GM19043 (cell line): ENCODE data around the gene PDE4C.

ENCODE experiments used
- ATAC-seq: cut with Tn5 transposase; IDR thresholded peaks from one replicate; pipeline ENCODE4 v1.9.1; 2021; ENCODE audit warnings: low read depth; ENCODE audit not compliant: unreplicated experiment

The PDE4C gene

GRCh38 chr19:18225702-18226468 is at the start of gene PDE4C:
Gene PDE4C, minus strand, starts transcription at chr19:18226438. Its CDS starts 23 bp downstream, at chr19:18226415.
- no peak for ATAC-seq

- no peak for ATAC-seq
Observed at GRCh38 chr19:18274781-18275356, 48.6 kb upstream of the PDE4C start.

GRCh38 chr19:18274219-18274780 is 48.1 kb upstream of the PDE4C start, which contains the start of gene IQCN:
Gene IQCN, minus strand, starts transcription at chr19:18274452. Its CDS starts 4,974 bp downstream, at chr19:18269478.
- no peak for ATAC-seq

GRCh38 chr19:18273561-18274218 is 47.5 kb upstream of the PDE4C start:
- ATAC-seq, result no peak

GRCh38 chr19:18271433-18271841 is 45.2 kb upstream of the PDE4C start:
- no peak for ATAC-seq

- ATAC-seq, result no peak
Observed at GRCh38 chr19:18270326-18270725, 44.1 kb upstream of the PDE4C start.

GRCh38 chr19:18269070-18269723 is 43.0 kb upstream of the PDE4C start:
- ATAC-seq, result no peak

GRCh38 chr19:18266771-18267686 is 40.8 kb upstream of the PDE4C start:
- no peak for ATAC-seq

- ATAC-seq, result no peak
Observed at GRCh38 chr19:18265582-18265981, 39.3 kb upstream of the PDE4C start.

- no peak for ATAC-seq
Observed at GRCh38 chr19:18264971-18265540, 38.8 kb upstream of the PDE4C start.

- no peak for ATAC-seq
Observed at GRCh38 chr19:18264137-18264854, 38.1 kb upstream of the PDE4C start.

- ATAC-seq, result no peak
Observed at GRCh38 chr19:18263324-18264136, 37.3 kb upstream of the PDE4C start.

GRCh38 chr19:18262917-18263316 is 36.7 kb upstream of the PDE4C start:
- no peak for ATAC-seq

- no peak for ATAC-seq
Observed at GRCh38 chr19:18262144-18262543, 35.9 kb upstream of the PDE4C start.

GRCh38 chr19:18261474-18261873 is 35.2 kb upstream of the PDE4C start:
- ATAC-seq, result no peak

- ATAC-seq, result no peak
Observed at GRCh38 chr19:18259893-18260292, 33.7 kb upstream of the PDE4C start.

- ATAC-seq, result no peak
Observed at GRCh38 chr19:18257503-18258470, 31.5 kb upstream of the PDE4C start.
